Measurements from ENCODE around the gene THSD7B. TPM values are rescaled to one million over a fixed set of nuclear protein-coding genes. Genes with fewer than 3 reads are reported as not detected.

THSD7B gene
- total RNA-seq, 1 donor from 2014 or later: 0.19 TPM

DNA sequence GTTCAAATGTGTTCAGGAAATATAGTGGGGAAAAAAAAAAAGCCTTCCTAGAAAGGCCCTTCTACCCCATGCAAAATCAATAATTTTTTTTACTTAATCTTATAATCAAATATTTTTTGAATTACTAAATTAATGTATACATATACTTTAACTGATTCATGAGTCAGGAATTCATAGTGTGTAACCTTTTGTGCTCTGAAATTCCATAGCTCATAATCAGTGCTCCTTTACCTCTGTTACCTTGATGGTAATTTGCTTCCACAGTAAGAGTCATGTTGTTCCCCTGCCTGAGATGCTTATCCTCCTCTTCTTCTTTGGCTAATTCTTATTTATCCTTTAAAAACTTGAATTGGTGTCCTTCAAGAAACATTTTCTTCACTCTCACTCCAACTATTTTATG is 414.2 kb downstream of the THSD7B start:
- Mint-ChIP-seq H3K4me3 (no peak overlapping the region), H3K27ac (ENCODE audit: unreplicated experiment) (no peak overlapping the region), H3K9me3 (no peaks in the 10 kb centered on the region), H3K36me3 (ENCODE audit: low read depth) (no peaks in the 10 kb centered on the region), H3K27me3 (ENCODE audit: low read depth) (no peaks in the 10 kb centered on the region), H3K4me1 (no peaks in the 10 kb centered on the region)
- TF ChIP-seq, protein P1, sequence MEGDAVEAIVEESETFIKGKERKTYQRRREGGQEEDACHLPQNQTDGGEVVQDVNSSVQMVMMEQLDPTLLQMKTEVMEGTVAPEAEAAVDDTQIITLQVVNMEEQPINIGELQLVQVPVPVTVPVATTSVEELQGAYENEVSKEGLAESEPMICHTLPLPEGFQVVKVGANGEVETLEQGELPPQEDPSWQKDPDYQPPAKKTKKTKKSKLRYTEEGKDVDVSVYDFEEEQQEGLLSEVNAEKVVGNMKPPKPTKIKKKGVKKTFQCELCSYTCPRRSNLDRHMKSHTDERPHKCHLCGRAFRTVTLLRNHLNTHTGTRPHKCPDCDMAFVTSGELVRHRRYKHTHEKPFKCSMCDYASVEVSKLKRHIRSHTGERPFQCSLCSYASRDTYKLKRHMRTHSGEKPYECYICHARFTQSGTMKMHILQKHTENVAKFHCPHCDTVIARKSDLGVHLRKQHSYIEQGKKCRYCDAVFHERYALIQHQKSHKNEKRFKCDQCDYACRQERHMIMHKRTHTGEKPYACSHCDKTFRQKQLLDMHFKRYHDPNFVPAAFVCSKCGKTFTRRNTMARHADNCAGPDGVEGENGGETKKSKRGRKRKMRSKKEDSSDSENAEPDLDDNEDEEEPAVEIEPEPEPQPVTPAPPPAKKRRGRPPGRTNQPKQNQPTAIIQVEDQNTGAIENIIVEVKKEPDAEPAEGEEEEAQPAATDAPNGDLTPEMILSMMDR (conservative IDR thresholded peaks at IDR 0.05): no peak
- no peak for DNase-seq (ENCODE audit: low read depth, low spot score)

DNA sequence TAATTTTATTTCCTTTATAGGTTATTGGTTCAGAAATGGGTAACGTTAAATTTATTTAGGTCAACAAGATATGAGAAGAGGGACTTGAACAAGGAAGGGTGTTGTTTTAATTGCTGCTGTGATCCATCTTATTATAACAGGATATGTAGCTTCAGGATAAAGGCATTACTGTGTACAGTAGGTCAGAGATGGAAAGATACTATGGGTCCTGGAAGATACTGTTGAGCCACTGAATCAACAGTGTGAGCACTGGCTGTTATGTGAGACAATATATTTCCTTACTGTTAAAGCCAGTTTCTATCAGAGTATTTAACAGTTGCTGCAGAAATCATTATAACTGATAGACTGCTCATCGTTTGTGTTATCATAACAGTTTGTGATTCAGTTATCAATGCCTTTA is 414.7 kb downstream of the THSD7B start:
- no peaks in the 10 kb centered on the region for H3K27me3 Mint-ChIP-seq (ENCODE audit: low read depth)
- H3K9me3 Mint-ChIP-seq: no peaks in the 10 kb centered on the region
- no peaks in the 10 kb centered on the region for H3K4me1 Mint-ChIP-seq
- DNase-seq (ENCODE audit: low read depth, low spot score): no peak
- H3K36me3 Mint-ChIP-seq (ENCODE audit: low read depth): no peaks in the 10 kb centered on the region
- TF ChIP-seq, protein P1 (conservative IDR thresholded peaks at IDR 0.05): no peak
- no peak overlapping the region for H3K4me3 Mint-ChIP-seq
- H3K27ac Mint-ChIP-seq (ENCODE audit: unreplicated experiment): no peak overlapping the region

DNA sequence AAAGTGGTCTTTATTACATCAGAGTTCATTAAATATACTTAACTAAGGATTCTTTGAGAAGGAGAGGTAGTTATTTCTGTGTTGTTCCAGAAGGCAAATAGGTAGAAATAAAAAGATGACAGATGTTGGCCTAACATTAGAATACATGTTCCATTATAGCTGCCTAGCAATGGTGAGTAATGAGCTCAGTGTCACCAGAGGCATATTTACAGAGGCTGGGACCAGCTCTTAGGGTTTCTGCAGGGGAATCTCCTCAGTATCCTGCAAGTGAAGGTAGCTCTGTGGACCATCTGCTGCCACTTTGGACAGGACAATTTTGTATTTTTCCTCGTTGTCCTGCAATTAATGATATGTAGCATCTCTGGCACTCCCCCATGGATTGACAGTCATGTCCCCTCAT is 416.0 kb downstream of the THSD7B start:
- Mint-ChIP-seq H3K9me3 (peaks cover 2% of the 10 kb centered on the region), H3K27me3 (ENCODE audit: low read depth) (no peaks in the 10 kb centered on the region), H3K36me3 (ENCODE audit: low read depth) (no peaks in the 10 kb centered on the region), H3K4me3 (no peak overlapping the region), H3K4me1 (no peaks in the 10 kb centered on the region), H3K27ac (ENCODE audit: unreplicated experiment) (no peak overlapping the region)
- TF ChIP-seq, protein P1 (conservative IDR thresholded peaks at IDR 0.05): no peak
- DNase-seq (ENCODE audit: low read depth, low spot score): no peak

DNA sequence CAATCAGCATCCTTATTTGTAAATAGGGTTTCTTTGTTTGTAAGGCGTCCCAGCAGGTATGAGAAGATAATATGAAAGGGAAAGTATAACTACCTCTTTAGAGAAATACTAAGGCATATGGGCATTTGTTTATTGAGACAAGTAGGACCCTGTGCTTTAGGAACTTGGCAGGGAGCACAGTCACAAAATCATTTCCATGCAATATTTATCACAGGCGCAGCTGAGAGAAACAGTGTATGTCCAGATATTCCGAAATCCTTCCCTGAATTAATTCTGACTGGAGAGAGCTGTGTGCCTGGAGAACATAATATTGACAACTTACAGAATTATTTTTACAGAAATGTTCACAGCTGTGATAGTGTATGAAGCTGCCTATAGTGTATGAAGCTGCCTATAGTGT is 416.7 kb downstream of the THSD7B start:
- H3K4me1 Mint-ChIP-seq: no peaks in the 10 kb centered on the region
- no peaks in the 10 kb centered on the region for H3K27me3 Mint-ChIP-seq (ENCODE audit: low read depth)
- no peaks in the 10 kb centered on the region for H3K36me3 Mint-ChIP-seq (ENCODE audit: low read depth)
- no peak overlapping the region for H3K4me3 Mint-ChIP-seq
- DNase-seq (ENCODE audit: low read depth, low spot score): no peak
- peaks cover 3% of the 10 kb centered on the region for H3K9me3 Mint-ChIP-seq
- no peak overlapping the region for H3K27ac Mint-ChIP-seq (ENCODE audit: unreplicated experiment)
- TF ChIP-seq, protein P1 (conservative IDR thresholded peaks at IDR 0.05): no peak

DNA sequence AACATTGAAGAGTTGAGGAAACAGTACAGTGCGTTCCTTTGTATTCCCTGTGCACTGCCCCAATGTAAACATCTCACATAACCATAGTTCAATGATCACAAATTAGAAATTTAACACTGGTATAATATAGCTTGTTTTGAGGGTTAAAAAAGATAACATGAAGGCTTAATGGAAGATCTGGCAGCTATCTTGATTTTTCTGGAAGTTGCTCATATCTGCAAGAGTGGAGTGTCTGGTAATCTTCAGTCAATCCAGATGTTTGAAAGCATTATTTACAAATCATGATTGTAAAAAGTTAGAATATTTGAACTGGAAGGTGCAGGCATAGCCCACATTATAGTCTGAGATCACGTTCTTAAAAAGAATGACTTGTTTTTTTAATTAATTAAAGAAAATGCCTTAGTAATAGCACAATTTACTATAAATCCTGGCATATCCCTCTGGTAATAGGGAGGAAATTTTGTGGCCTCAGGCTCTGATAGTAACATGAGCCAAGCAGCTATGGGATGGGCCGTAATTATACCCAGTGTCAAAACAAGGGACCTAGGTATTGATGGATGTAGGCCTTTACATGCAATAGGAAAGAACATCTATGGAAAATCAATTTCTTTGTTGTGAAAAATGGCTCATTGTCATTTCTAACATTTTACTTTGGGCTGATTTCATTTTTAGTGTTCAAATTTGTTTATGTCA is 418.0 kb downstream of the THSD7B start:
- Mint-ChIP-seq H3K4me1 (no peaks in the 10 kb centered on the region), H3K36me3 (ENCODE audit: low read depth) (no peaks in the 10 kb centered on the region), H3K9me3 (peaks cover 7% of the 10 kb centered on the region), H3K4me3 (no peak overlapping the region), H3K27me3 (ENCODE audit: low read depth) (no peaks in the 10 kb centered on the region), H3K27ac (ENCODE audit: unreplicated experiment) (no peak overlapping the region)
- TF ChIP-seq, protein P1 (conservative IDR thresholded peaks at IDR 0.05): no peak
- no peak for DNase-seq (ENCODE audit: low read depth, low spot score)

Data from neural crest cell (in vitro differentiated cells).